GM19452 (cell line): Measurements from ENCODE around the gene MTA1.

ENCODE experiments used
- ATAC-seq: cut with Tn5 transposase; IDR thresholded peaks from one replicate; pipeline ENCODE4 v1.9.1; 2021; ENCODE audit not compliant: unreplicated experiment

MTA1 gene

DNA sequence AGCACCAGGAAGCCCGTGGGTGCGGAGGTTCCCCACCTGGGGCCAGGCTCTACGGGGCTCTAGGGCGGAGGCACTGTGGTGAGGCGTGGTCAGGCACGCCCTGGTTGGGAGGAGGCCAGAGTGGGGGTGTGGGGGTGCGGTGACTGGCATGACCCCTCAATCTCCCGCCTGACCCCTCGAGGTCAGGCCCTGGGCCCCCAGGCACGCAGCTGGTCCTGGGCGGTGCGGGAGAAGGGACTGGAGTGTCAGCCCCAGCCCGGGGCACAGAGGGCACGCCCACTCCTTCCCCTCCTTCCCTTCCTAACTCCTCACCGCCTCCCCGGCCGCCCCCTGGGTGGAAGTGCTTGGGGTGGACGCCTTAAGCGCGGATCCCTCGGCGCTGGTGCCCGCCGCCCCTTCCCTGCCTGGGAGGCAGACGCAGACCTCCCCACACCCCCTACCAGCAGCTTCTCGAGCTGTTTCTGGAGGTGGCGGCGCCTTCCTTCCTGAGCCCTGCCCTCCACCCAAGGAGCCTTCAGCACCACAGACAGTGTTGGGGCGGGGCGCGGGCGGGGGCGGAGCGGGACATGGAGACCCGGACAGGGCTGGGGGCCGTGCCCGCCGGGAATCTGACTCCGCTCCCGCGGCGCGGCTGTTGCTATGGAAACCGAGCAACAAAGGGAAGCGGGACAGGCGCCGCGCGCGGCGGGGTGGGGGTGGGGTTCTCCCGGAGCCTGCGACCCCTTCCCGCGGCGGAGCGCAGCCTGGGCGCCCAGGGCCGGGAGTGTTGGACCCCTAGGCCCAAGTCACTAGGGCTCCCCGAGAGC is 54.3 kb downstream of the MTA1 start:
- no peak for ATAC-seq

DNA sequence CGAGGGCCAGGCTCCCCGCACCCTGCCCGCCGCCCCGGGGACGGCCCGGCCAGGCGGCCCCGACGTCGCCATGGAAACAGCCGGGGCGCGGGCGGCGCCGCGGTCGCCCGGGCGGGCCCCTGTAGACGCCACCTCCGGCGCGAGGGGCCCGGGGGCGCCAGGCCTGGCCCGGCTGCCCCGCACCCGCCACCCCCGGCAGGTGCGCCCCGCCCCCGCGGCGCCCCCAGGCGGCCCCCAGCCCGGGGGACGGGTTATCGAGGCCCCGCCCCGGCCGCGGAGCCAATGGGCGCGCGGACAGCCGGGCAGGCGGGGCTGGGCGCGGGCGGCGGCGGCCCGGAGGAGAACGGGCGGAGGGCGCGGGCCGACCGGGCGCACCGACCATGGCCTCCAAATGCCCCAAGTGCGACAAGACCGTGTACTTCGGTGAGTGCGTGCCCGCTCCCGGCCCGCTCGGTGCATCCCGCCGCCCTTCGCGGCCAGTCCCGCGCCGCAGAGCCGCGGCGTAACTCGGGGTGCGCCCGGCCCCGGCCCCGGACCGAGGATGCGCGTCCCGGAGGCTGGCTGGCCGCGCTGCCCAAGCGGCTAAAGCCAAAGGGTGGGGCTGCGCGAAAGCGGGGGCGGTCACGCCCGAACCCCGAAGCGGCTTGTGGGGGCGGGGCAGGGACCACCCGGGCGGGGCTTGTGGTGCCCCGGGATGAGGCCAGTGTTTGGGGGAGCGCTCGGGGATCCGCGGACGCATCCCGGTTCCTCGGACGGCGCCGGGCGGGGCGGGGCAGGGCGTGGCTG is 55.0 kb downstream of the MTA1 start, which contains the start of gene CRIP2:
CRIP2 (plus strand) TSS at position 339 of the 786 bp plus-strand sequence; CDS start at position 381, 42 bp downstream.
- no peak for ATAC-seq

DNA sequence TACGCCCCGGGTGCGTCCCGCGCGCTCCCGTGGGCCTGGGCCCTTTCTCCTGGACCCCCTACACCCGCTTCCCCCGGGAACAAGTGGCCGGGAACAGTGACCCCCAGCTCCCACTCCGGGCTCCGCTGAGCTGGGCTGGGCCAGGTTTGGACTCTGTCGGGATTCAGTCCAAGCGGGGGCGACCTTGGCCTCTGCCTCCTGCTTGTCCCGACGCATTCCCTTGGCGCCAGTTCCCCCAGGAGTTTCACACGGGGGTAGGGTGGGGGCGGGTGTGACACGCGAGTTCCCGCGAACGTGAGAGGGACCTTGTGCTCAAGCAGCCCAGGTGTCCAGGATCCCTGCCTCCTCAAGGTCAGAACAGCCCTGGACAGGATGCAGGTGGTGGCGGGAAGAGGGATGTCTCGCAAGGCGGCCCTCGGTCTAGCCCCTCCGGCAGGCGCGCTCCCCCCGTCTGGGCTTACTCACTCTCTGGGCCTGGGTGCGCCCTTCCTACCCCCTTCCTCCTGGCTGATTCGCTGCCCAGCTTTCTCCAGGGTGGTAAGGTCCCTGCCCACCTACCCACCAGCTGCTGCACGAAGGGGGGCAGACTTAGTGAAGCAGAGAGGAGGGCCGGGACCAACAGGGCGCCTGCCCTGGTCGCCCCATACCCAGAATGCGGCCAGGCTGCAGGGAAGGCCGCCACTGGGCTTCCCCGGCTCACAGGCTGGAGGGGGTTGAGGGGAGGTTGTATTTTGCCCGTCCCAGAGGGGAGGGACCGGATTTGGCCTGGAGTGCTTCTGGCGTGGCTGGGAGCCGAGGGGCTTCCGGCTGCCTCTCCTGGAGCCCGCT is 55.9 kb downstream of the MTA1 start:
- ATAC-seq, result no peak

DNA sequence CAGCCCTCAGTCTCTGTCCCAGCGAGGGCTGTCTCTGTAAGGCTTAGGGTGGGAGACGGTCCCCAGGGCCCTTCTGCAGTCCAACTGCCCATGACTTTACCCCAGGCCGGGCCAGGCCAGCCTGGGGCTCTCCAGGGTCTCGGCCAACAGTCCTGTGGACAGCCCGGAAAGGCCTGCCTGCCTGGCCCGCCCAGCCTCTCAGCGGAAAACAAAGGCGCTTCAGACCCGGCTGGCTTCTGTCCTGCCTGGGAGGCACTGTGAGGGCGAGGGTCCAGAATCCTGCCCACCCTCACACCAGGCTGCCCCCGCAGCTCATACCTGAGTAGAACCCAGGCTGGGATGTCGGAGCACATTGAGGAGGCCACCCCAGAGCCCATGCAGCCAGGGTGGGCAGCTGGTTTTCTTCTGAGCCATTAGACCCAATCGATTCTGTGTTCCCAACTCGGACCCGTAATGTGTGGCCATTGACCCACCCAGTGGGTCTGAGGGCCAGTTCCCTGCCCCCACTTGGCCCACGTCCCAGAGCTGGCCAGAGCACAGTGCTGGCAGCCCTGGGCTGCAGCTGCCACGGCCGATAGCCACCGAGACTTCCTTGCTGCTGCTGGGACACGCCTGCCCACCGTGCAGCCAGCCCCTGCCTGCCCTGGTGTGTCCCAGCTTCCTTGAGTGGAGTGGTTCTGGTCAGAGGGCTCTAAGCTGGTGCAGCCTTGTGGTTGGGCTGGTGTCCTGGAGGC is 56.6 kb downstream of the MTA1 start:
- ATAC-seq, result no peak

DNA sequence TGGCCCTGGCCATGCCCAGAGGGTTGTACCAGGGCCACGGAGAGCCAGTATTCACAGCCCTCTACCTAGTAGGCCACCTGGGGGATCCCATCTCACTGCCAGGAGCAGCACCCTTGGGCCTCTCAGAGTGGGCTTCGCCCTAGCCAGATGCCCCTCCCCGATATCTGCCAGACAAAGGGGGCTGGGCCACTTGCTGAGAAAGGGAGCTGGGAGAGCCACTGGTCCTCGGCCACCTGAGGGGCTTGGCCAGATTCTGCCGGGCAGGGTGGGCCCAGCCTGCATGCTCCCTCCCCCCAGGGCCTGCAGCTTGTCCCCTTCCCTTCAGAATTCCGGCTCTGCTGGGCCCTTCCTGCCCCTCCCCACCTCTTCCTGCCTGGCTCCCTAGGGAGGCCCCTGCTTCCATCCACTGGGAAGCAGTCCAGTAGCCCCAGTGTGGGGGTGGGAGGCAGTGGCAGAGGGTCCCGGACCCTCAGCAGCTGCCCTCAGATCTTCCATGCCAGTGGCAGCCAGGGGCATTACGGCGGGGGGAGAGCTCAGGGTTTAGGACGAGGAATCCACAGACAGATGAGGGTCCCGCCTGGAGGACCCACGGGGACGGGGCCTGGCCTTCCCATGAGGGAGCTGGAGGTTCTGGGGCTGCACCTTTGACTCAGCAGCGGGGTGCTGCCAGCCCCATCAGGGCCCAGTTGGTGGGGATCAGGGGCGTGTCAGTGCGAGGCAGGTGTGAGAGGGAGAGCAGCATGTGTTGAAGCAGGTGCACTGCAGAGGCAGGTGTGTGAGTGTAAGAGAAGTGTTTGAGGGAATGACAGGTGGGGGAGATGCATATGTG is 57.4 kb downstream of the MTA1 start:
- ATAC-seq, result no peak

DNA sequence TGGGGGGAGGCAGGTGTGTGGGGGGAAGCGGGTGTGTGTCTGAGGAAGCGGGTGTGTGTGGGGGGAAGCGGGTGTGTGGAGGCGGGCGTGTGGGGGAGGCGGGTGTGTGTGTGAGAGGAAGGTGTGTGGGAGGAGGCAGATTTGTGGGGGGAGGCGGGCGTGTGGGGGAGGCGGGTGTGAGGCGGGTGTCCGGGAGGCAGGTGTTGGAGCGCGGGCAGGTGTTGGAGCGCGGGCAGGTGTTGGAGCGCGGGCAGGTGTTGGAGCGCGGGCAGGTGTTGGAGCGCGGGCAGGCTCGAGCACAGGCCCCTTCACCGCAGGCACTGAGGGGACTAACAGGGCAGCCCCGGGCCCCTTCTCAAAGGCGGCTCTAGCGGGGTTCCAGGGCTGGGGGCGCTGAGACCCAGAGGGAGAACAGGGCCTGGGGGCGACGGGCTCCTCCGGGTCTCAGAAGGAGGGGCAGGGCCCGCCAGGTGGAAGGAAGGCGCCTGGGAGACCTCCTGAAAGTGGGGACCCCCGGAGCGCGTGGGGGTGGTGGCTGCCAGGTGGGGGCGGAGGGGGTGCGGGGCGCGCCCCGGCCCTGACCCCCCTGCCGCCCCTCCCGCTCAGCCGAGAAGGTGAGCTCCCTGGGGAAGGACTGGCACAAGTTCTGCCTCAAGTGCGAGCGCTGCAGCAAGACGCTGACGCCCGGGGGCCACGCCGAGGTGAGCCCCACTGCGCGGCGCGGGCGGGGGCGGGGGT is 58.2 kb downstream of the MTA1 start:
- no peak for ATAC-seq

DNA sequence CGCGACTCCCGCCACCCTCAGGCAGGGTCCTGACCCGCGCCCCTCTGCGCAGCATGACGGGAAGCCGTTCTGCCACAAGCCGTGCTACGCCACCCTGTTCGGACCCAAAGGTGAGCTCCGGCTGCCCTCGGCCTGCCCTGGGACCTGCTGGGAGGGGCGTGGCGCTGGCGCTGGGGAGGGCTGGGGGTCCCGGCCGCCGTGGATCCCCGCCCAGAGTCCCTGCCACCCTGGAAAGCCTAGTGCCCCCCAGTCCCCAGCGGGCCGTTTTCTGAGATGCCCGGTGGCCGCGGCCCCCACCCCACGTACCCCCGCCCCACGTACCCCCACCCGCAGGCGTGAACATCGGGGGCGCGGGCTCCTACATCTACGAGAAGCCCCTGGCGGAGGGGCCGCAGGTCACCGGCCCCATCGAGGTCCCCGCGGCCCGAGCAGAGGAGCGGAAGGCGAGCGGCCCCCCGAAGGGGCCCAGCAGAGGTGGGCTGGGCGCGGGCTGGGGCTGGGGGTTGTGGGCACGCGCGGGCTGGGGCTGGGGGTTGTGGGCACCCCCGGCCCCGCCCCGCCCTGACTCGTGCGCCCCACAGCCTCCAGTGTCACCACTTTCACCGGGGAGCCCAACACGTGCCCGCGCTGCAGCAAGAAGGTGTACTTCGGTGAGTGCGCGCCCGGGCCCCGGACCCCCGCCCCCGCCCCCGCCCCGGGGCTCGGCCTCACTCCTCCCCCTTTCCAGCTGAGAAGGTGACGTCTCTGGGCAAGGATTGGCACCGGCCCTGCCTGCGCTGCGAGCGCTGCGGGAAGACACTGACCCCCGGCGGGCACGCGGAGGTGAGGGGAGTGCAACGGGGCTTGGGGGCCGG is 59.0 kb downstream of the MTA1 start:
- no peak for ATAC-seq

DNA sequence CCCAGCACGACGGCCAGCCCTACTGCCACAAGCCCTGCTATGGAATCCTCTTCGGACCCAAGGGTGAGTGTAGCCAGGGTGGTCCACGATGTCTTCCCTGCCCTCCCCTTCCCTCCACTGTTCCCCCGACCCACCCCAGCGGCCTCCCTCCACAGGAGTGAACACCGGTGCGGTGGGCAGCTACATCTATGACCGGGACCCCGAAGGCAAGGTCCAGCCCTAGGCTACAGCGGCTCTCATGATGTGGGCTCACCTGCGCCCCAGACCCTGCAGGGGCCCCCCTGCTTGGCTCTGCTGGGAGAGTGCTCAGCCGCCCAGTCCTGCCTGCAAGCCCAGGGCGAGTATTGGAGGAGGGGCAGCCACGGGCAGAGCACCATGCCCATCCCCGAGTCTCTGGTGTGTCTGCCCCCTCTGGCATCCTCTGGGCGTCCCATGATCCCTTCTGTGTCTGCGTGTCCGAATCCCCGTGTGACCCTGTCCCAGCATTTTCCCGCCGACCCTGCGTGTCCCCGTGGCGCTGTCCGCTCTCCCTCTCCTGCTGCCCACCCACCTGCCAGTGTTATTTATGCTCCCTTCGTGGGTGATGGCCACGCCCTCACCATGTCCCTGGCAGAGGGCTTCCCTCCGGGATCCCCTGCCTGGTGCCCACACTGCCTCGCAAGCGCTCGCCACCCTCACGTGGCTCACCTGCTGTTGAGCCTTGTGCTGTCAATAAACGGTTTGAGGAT is 60.0 kb downstream of the MTA1 start:
- no peak for ATAC-seq

DNA sequence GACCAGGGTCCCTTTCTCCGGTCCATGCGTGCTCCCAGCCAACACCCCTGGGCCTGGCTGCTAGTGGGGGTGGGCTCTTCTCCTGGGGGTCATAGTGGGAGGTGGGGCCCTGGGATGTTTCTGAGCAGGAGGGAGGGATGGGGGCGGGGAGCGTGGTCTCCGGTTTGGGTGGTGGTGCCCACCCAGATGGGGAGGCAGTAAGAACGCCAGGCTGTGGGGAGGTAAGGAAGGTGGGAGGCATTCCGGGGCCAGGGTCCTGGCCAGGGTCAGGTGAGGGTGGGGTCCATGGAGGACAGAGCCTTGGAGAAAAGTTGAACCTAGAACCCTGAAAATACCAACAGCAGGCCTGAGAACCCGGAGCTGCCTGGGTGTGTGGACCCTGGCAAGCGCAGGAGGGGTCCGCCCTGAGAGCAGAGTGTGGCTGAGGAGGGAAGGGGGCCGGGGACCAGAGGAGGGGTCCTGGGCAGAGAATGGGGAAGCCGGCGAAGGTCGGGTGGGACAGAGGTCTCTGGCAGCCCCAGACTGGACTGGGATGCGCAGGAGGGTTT is 60.6 kb downstream of the MTA1 start:
- ATAC-seq, result no peak

DNA sequence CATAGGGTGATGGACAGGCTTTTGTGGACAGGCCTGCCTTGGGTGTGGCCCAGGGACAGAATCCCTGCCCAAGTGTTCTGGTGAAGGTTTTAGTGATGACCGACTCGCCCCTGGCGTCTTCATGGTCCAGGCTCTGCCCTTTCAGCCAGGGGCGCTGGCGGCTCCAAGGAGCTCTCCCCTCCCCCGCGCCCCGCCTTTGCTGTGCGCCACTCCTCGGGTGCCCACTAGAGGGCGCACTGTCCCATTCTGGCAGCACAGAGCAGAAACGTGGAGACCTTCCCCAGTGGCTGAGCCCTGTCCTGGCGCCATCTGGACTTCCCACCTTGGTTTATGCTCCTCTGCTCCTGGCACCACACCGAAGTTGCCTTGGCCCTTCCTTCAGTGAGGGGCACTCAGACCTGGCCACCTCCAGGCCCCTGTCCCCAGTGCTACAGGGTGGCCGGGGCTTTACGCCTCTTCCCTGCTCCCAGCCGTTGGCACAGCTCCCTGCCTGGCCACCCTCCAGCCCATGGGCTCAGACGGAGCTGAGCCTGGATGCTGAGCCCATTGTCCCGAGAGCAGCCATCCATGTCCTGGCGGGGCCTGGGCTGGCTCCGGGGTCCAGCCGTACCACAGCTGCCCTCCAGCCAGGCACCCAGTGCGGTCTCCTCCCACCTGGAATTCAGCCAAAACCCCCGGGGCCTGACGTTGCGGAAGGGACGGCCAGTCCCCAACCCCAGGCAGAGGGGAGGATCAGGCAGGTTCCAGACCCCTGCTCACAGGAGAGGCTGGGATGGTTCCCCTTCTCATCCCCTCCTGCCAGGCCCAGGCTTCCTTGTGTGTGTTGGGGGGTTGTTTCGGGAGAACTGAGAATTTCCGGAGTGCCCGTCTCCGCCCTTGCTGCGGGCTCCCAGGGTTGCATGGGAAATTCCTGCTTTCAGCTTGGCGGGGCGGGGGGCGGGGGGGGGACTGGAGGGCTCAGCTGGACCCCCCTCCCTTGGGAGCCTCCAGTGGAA is 61.5 kb downstream of the MTA1 start:
- ATAC-seq, result peak; percentile 66

DNA sequence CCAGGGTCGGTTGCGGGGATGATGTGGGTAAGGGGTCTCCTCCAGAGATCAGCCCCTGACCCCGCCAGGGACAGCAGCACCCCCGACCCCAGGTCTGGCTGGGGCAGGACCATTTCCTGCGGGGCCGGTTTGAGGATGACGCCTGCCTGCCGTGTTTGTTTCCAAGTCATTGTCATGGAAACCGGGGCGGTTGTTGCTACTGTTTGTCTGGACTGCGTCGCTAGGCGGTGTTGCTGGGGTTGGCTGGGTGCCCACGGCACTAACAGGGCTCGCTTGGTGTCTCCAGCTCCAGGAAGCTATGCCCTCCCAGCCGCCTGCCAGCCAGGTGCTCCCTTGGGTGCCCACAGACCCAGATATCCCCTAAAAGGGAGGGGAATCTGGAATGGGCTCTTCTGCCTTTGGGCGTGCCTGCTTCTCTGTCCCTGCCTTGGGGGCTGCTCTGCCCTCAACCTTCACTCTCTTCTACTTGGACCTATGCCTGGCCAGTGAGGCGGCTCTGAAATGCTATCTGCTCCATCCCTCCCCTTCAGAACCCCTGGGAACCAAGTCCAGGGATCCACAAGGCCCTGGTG is 62.3 kb downstream of the MTA1 start:
- peak; percentile 54 for ATAC-seq

DNA sequence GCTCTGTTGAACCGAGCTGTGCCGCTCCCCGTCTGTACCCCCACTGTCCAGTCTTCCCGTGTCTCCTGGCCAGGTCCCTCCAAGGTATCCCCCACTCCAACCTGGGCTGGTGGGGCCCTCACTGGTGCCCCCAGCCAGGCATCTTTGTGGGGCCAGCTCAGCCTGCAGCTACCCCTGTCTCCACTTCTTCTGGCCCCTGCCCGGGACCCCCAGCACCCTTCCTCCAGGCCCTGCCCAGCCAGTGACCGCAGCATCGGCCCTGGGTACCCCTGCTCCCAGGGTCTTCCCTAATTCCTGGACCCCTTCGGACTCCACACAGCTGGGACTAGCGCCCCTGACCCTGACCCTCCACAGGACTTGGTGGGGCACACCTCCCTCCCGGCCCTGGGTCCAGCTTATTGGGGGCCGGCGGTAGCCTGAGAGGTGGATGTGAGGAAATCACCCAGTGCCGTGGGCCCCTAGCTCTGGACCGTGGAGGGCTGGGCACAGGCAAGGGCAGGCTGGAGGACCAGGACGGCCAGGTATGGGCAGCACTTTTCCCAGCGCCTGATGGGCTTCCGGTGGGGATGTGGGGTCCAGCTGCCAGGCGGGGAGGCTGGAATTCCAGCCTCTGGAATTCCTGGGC is 63.0 kb downstream of the MTA1 start:
- no peak for ATAC-seq

DNA sequence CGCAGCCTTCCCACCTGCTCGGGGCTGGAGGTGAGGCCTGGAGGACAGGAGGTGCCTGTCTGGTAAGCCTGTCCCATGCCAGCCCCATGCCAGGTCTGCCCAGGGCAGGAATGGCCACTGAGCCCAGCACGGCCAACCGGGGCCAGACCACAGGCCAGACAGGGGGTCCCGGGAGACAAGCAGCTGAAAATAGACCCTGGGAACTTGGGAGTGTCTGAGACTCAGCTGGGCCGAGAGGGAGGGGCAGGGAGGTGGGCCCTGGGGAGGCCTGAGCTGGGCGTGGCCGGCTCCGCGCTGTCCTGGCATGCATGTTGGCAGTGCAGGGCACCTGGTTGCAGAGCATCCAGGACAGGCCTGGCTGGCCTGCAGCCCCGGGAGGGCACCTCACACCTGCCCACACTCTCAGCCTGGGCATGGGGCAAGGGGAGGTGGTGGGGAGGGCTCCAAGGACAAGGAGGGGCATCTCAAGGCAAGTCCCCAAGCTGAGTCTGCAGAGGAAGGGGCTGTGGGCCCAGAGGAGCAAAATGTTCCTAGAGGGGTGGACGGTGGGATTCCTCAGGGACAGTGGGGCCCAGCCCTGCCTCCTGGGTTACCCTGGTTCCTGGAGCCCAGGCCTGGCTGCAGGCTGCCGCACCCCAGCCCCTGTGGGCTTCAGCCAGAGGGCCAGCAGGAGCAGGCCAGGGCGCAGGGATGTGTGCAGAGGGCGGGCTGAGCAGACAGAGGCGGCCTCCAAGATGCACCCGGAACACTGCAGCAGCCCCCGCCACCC is 63.9 kb downstream of the MTA1 start:
- no peak for ATAC-seq
